GM10847 (cell line): ENCODE results near the gene OR2G3.

ENCODE experiments used
- POLR2A ChIP-seq: IDR thresholded peaks from 2 replicates; pipeline ENCODE4 v1.6.1; 2011; ENCODE audit not compliant: insufficient read length; ENCODE audit errors: extremely low read depth

The OR2G3 gene

GRCh38 chr1:247646867-247647266 is 41.5 kb downstream of the OR2G3 start:
- TF ChIP-seq POLR2A = no peak

- TF ChIP-seq POLR2A = no peak
Observed at GRCh38 chr1:247647864-247648263, 42.5 kb downstream of the OR2G3 start.

- no peak for TF ChIP-seq POLR2A
Observed at GRCh38 chr1:247653040-247653439, 47.7 kb downstream of the OR2G3 start.
